GM12878 (cell line): ENCODE measurements around the gene OLAH.

Experiments
- BHLHE40 ChIP-seq, 2 experiments: fragments of 450-650 bp in 1 of 2; IDR thresholded peaks; 2 replicates each; pipeline ENCODE4 v1.6.1; 2011 to 2017; ENCODE audit warnings: low read depth in 2 of 2, borderline replicate concordance in 1 of 2, improper control_type of control experiment in 1 of 2, low read length in 1 of 2, mild to moderate bottlenecking in 1 of 2
- CEBPB ChIP-seq, 2 experiments: fragments of 150-350 bp in 1 of 2; IDR thresholded peaks; 2 replicates each; pipeline ENCODE4 v1.6.1; 2012 to 2014; ENCODE audit warnings: low read depth in 2 of 2, low read length in 2 of 2, borderline replicate concordance in 1 of 2, inconsistent platforms in 1 of 2
- CTCF ChIP-seq, 3 experiments: IDR thresholded peaks in 2 of 3; conservative IDR thresholded peaks in 1 of 3; 2 replicates each; pipeline ENCODE4 v1.5.1; 2011; ENCODE audit warnings: low read depth in 3 of 3, low read length in 3 of 3, mild to moderate bottlenecking in 3 of 3, control low read depth in 2 of 3, moderate library complexity in 2 of 3, inconsistent platforms in 1 of 3, mixed read lengths in 1 of 3; ENCODE audit not compliant: control insufficient read depth in 2 of 3, insufficient read depth in 1 of 3; ENCODE audit errors: extremely low read depth in 1 of 3
- POLR2A ChIP-seq: IDR thresholded peaks from 2 replicates; pipeline ENCODE4 v1.6.1; 2011; ENCODE audit warnings: low read depth, mild to moderate bottlenecking, low read length
- POLR2AphosphoS5 ChIP-seq: IDR thresholded peaks from 2 replicates; pipeline ENCODE4 v1.6.1; 2011; ENCODE audit warnings: mild to moderate bottlenecking, low read length, inconsistent platforms
- ZNF622 ChIP-seq: fragments of 450-650 bp; IDR thresholded peaks from 2 replicates; pipeline ENCODE4 v1.6.1; 2017; ENCODE audit warnings: mild to moderate bottlenecking, inconsistent platforms

- TF ChIP-seq BHLHE40 (IDR thresholded peaks at IDR 0.05; ENCODE audit: borderline replicate concordance in 1 of 2, low read depth in 2 of 2, low read length in 1 of 2) (no peak), POLR2A (no peak), POLR2AphosphoS5 (no peak), CTCF (IDR thresholded peaks at IDR 0.05 in 2 of 3, conservative IDR thresholded peaks at IDR 0.05 in 1 of 3; ENCODE audit: control insufficient read depth in 2 of 3, extremely low read depth in 1 of 3, insufficient read depth in 1 of 3, low read depth in 3 of 3, low read length in 3 of 3) (no peak), ZNF622 (no peak), CEBPB (IDR thresholded peaks at IDR 0.05; ENCODE audit: borderline replicate concordance in 1 of 2, low read depth in 2 of 2, low read length in 2 of 2) (no peak)
Observed at GRCh38 chr10:15120523-15120922, 76.8 kb downstream of the OLAH start.
